ENCODE results near the gene SPRED1.

The SPRED1 gene

GRCh38 chr15:38389924-38390542 is 137.4 kb downstream of the SPRED1 start:
- TF ChIP-seq CTCF (IDR thresholded peaks at IDR 0.05; ENCODE audit: low read depth, low read length), result peak; percentile 82
- DNase-seq (ENCODE audit: low read depth, low spot score), result peak; percentile 62
- in situ Hi-C loops (cut with HindIII; ENCODE audit: low sequenced_read_pairs), result no loop called here

GRCh38 chr15:38391191-38391590 is 138.6 kb downstream of the SPRED1 start:
- H3K4me3 ChIP-seq (ENCODE audit: low read depth, low read length), result no peak overlapping the region
- peak; percentile 23 for DNase-seq (ENCODE audit: low read depth, low spot score)
- TF ChIP-seq CTCF (IDR thresholded peaks at IDR 0.05; ENCODE audit: low read depth, low read length), result no peak
- in situ Hi-C loops (cut with HindIII; ENCODE audit: low sequenced_read_pairs), result no loop called here

More at GRCh38 chr15:38389924-38390542, 137.4 kb downstream of the SPRED1 start:
- no peak overlapping the region for H3K4me3 ChIP-seq (ENCODE audit: low read depth, low read length)

GRCh38 chr15:38398134-38398533 is 145.5 kb downstream of the SPRED1 start:
- DNase-seq (ENCODE audit: low read depth, low spot score), result peak; percentile 99

GRCh38 chr15:38401106-38401505 is 148.5 kb downstream of the SPRED1 start:
- DNase-seq (ENCODE audit: low read depth, low spot score), result peak; percentile 38
- in situ Hi-C loops (cut with HindIII; ENCODE audit: low sequenced_read_pairs), result no loop called here
- no peak for TF ChIP-seq CTCF (IDR thresholded peaks at IDR 0.05; ENCODE audit: low read depth, low read length)
- no peak overlapping the region for H3K4me3 ChIP-seq (ENCODE audit: low read depth, low read length)

More at GRCh38 chr15:38398134-38398533, 145.5 kb downstream of the SPRED1 start:
- TF ChIP-seq CTCF (IDR thresholded peaks at IDR 0.05; ENCODE audit: low read depth, low read length), result no peak
- no peak overlapping the region for H3K4me3 ChIP-seq (ENCODE audit: low read depth, low read length)
- in situ Hi-C loops (cut with HindIII; ENCODE audit: low sequenced_read_pairs), result no loop called here

- in situ Hi-C loops (cut with HindIII; ENCODE audit: low sequenced_read_pairs), result no loop called here
- peak; percentile 26 for DNase-seq (ENCODE audit: low read depth, low spot score)
- H3K4me3 ChIP-seq (ENCODE audit: low read depth, low read length), result no peak overlapping the region
- no peak for TF ChIP-seq CTCF (IDR thresholded peaks at IDR 0.05; ENCODE audit: low read depth, low read length)
Observed at GRCh38 chr15:38401701-38402100, 149.1 kb downstream of the SPRED1 start.

GRCh38 chr15:38406436-38406835 is 153.8 kb downstream of the SPRED1 start:
- in situ Hi-C loops (cut with HindIII; ENCODE audit: low sequenced_read_pairs), result no loop called here

More at GRCh38 chr15:38406436-38406835, 153.8 kb downstream of the SPRED1 start:
- peak; percentile 24 for DNase-seq (ENCODE audit: low read depth, low spot score)
- no peak for TF ChIP-seq CTCF (IDR thresholded peaks at IDR 0.05; ENCODE audit: low read depth, low read length)
- no peak overlapping the region for H3K4me3 ChIP-seq (ENCODE audit: low read depth, low read length)

All from astrocyte of the spinal cord (primary cell).